DOHH2 (cell line): Measurements from ENCODE around the gene RABGAP1L.
"Not testable (repeated sequence)": the region's sequence is repeated elsewhere in the genome, so short reads cannot be mapped to it uniquely, and the experiment has no call there.

Experiments
- H3F3A ChIP-seq: fragments of 200-600 bp; sonication (generic), shearing (Covaris generic); 2 replicates; pipeline ENCODE4 v1.6.0; 2016; ENCODE audit warnings: antibody characterized with exemption, mild to moderate bottlenecking; ENCODE audit not compliant: control insufficient read depth, insufficient read depth
- H3K27ac ChIP-seq: fragments of 200-600 bp; sonication (generic); 2 replicates; pipeline ENCODE4 v1.5.1; 2014; ENCODE audit warnings: low read depth, mild to moderate bottlenecking, low read length, moderate library complexity
- H3K27me3 ChIP-seq: fragments of 200-600 bp; sonication (generic); 2 replicates; pipeline ENCODE4 v1.6.1; 2014; ENCODE audit warnings: mild to moderate bottlenecking, low read length, mixed read lengths; ENCODE audit not compliant: control insufficient read depth
- H3K36me3 ChIP-seq: fragments of 200-600 bp; sonication (generic); 2 replicates; pipeline ENCODE4 v1.6.1; 2014; ENCODE audit warnings: mild to moderate bottlenecking, low read length, moderate library complexity, mixed read lengths; ENCODE audit not compliant: control insufficient read depth
- H3K4me1 ChIP-seq: fragments of 200-600 bp; sonication (generic); 2 replicates; pipeline ENCODE4 v1.6.1; 2014; ENCODE audit warnings: mild to moderate bottlenecking, low read length, mixed read lengths; ENCODE audit not compliant: control insufficient read depth
- H3K4me2 ChIP-seq: fragments of 200-600 bp; sonication (generic); 2 replicates; pipeline ENCODE4 v1.6.0; 2014; ENCODE audit warnings: mild to moderate bottlenecking, low read length, moderate library complexity
- H3K4me3 ChIP-seq: fragments of 200-600 bp; sonication (generic); 2 replicates; pipeline ENCODE4 v1.5.1; 2014; ENCODE audit warnings: mild to moderate bottlenecking, low read length, mixed read lengths
- H3K79me2 ChIP-seq: fragments of 200-600 bp; sonication (generic); 2 replicates; pipeline ENCODE4 v1.6.1; 2014; ENCODE audit warnings: mild to moderate bottlenecking, low read length, mixed read lengths; ENCODE audit not compliant: control insufficient read depth
- H3K9me2 ChIP-seq: fragments of 200-600 bp; sonication (generic); replicated peaks from 2 replicates; pipeline ENCODE4 v1.6.1; 2014; ENCODE audit warnings: mild to moderate bottlenecking, low read length, mixed read lengths; ENCODE audit not compliant: control insufficient read depth
- H3K9me3 ChIP-seq: fragments of 200-600 bp; sonication (generic); 2 replicates; pipeline ENCODE4 v1.6.1; 2014; ENCODE audit warnings: antibody characterized with exemption, low read length, mixed read lengths; ENCODE audit not compliant: control insufficient read depth, insufficient read depth
- H4K20me1 ChIP-seq: fragments of 200-600 bp; sonication (generic); 2 replicates; pipeline ENCODE4 v1.6.0; 2014; ENCODE audit warnings: low read depth, mild to moderate bottlenecking, antibody characterized with exemption, low read length, moderate library complexity; ENCODE audit not compliant: control insufficient read depth, insufficient read depth
- EZH2phosphoT487 ChIP-seq: fragments of 200-600 bp; sonication (generic); IDR thresholded peaks from 2 replicates; pipeline ENCODE4 v1.6.1; 2017; ENCODE audit warnings: borderline replicate concordance, mild to moderate bottlenecking, antibody characterized with exemption, low read length, moderate library complexity, mixed read lengths
- TF ChIP-seq, protein P1 (sequence below): fragments of 200-600 bp; sonication (generic); IDR thresholded peaks from one replicate; pipeline ENCODE4 v1.5.1; 2014; ENCODE audit warnings: antibody characterized with exemption, mild to moderate bottlenecking, low read depth, low read length; ENCODE audit not compliant: poor library complexity, severe bottlenecking

RABGAP1L gene

DNA sequence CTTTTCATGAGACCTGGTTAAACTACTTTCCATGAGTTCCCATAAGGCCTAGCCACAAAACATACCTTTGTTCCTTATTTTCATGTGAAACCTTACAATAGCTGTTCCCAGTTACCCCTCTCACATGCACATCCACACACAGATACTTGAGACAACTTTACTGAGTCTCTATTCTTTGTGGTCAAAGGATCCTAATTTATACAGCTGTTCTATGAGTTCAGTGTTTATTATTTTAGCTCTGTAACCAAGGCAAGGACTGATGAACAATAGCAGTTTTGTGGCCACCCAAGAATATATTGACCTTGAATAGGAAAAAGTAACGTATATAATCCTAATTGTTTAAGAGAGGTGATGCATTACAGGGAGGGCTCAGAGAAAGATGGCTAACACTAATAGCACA is 679.9 kb downstream of the RABGAP1L start:
- no peaks in the 10 kb centered on the region for H4K20me1 ChIP-seq
- peaks cover 8% of the 10 kb centered on the region for H3F3A ChIP-seq
- no peaks in the 10 kb centered on the region for H3K9me3 ChIP-seq
- no peaks in the 10 kb centered on the region for H3K9me2 ChIP-seq
- no peak overlapping the region for H3K4me2 ChIP-seq
- no peaks in the 10 kb centered on the region for H3K36me3 ChIP-seq
- no peak overlapping the region for H3K4me3 ChIP-seq
- no peaks in the 10 kb centered on the region for H3K4me1 ChIP-seq
- H3K79me2 ChIP-seq: no peaks in the 10 kb centered on the region
- no peak for TF ChIP-seq EZH2phosphoT487
- H3K27ac ChIP-seq: no peak overlapping the region
- no peaks in the 10 kb centered on the region for H3K27me3 ChIP-seq

DNA sequence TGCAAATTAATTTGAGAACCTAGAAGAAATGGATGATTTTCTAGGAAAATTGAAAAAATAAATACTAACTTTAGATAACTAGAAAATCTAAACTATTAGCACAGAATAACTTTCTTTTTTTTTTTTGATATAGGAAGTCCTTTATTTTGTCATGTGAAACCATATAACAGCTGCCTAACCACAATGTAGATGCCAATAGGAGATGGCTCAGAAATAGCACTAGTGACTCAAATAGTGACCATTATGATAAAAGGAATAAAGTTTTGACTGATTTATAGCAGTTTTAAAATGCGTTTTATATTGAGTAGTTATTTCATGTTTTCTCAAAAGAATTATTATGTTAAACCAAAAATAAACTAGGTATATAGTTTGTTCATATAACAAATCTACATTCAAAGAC is 682.4 kb downstream of the RABGAP1L start:
- Histone ChIP-seq H3K4me1 (no peaks in the 10 kb centered on the region), H3K27ac (no peak overlapping the region), H3K27me3 (no peaks in the 10 kb centered on the region), H4K20me1 (no peaks in the 10 kb centered on the region), H3F3A (peaks cover 5% of the 10 kb centered on the region), H3K36me3 (no peaks in the 10 kb centered on the region), H3K4me2 (no peak overlapping the region), H3K9me2 (no peaks in the 10 kb centered on the region), H3K79me2 (no peaks in the 10 kb centered on the region), H3K9me3 (no peaks in the 10 kb centered on the region), H3K4me3 (no peak overlapping the region)
- TF ChIP-seq, protein P1, sequence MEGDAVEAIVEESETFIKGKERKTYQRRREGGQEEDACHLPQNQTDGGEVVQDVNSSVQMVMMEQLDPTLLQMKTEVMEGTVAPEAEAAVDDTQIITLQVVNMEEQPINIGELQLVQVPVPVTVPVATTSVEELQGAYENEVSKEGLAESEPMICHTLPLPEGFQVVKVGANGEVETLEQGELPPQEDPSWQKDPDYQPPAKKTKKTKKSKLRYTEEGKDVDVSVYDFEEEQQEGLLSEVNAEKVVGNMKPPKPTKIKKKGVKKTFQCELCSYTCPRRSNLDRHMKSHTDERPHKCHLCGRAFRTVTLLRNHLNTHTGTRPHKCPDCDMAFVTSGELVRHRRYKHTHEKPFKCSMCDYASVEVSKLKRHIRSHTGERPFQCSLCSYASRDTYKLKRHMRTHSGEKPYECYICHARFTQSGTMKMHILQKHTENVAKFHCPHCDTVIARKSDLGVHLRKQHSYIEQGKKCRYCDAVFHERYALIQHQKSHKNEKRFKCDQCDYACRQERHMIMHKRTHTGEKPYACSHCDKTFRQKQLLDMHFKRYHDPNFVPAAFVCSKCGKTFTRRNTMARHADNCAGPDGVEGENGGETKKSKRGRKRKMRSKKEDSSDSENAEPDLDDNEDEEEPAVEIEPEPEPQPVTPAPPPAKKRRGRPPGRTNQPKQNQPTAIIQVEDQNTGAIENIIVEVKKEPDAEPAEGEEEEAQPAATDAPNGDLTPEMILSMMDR: no peak
- no peak for TF ChIP-seq EZH2phosphoT487

DNA sequence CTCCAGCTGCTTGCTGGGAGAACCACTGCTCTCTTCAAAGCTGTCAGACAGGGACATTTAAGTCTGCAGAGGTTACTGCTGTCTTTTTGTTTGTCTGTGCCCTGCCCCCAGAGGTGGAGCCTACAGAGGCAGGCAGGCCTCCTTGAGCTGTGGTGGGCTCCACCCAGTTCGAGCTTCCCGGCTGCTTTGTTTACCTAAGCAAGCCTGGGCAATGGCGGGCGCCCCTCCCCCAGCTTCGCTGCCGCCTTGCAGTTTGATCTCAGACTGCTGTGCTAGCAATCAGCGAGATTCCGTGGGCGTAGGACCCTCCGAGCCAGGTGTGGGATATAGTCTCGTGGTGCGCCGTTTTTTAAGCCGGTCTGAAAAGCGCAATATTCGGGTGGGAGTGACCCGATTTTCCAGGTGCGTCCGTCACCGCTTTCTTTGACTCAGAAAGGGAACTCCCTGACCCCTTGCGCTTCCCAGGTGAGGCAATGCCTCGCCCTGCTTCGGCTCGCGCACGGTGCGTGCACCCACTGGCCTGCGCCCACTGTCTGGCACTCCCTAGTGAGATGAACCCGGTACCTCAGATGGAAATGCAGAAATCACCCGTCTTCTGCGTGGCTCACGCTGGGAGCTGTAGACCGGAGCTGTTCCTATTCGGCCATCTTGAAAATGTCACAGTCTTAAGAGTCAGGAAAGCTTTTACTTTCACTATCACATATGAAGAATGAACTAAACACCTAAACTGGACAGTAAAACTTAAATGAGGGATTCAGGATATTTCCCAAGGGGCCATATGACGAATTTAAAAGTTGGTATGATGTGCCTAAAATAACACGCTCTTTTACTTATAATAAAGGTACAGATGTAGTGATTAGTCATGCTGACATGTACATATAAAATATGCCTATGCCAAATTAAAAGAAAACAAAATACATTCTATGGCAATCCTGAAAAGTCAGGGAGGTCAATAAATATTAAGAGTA is 689.6 kb downstream of the RABGAP1L start:
- H3K4me1 ChIP-seq, H3K27ac ChIP-seq, H3K4me2 ChIP-seq, H3K9me2 ChIP-seq, H3K4me3 ChIP-seq, H3K36me3 ChIP-seq, H3K9me3 ChIP-seq, H3F3A ChIP-seq, H4K20me1 ChIP-seq, H3K79me2 ChIP-seq, H3K27me3 ChIP-seq: not testable (repeated sequence)

DNA sequence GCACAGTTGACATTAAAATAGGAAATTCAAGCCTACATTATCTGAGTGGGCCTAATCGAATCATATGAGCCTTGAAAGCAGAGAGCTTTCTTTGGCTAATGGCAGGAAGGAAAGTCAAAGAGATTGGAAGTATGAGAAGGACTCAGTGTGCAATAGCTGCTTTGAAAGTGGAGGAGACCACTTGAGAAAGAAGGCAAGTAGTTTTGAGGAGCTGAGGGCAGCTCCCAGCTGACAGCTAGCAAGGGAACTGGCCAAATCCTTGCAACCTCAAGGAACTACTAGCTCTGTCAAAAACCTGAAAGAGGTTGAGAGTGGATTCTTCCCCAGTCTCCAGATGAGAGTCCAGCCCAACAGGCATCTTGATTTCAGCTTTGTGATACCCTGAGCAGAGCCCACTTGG is 691.4 kb downstream of the RABGAP1L start:
- H3K9me2 ChIP-seq: no peaks in the 10 kb centered on the region
- no peak overlapping the region for H3K27ac ChIP-seq
- no peak overlapping the region for H3K4me3 ChIP-seq
- no peaks in the 10 kb centered on the region for H4K20me1 ChIP-seq
- no peaks in the 10 kb centered on the region for H3K36me3 ChIP-seq
- no peak for TF ChIP-seq EZH2phosphoT487
- TF ChIP-seq, protein P1: no peak
- no peaks in the 10 kb centered on the region for H3K27me3 ChIP-seq
- H3K79me2 ChIP-seq: no peaks in the 10 kb centered on the region
- no peaks in the 10 kb centered on the region for H3K4me1 ChIP-seq
- no peak overlapping the region for H3K4me2 ChIP-seq
- no peaks in the 10 kb centered on the region for H3K9me3 ChIP-seq
- no peaks in the 10 kb centered on the region for H3F3A ChIP-seq
